ENCODE data around the gene SLC12A1. TPM values are rescaled to one million over a fixed set of nuclear protein-coding genes. Genes with fewer than 3 reads are reported as not detected.

The SLC12A1 gene
- total RNA-seq = not detected

GRCh38 chr15:48205981-48206380 is at the start of gene SLC12A1:
Gene SLC12A1, plus strand, starts transcription at chr15:48206302. Its CDS starts 1,418 bp downstream, at chr15:48207720.
- Histone ChIP-seq H3K4me1 (no peaks in the 10 kb centered on the region), H3K27ac (no peak within 1 kb of the TSS), H3K4me3 (no peak within 1 kb of the TSS), H3K9me3 (no peaks in the 10 kb centered on the region), H3K36me3 (no peaks in the 10 kb centered on the region), H3K27me3 (no peaks in the 10 kb centered on the region)
- TF ChIP-seq POLR2A (IDR thresholded peaks at IDR 0.05) = no peak
- TF ChIP-seq CTCF (IDR thresholded peaks at IDR 0.05) = no peak
- 89 to 92% methylated on average over 1 of the region's 1 CpG for WGBS, 2 donors
- intact Hi-C loops (cut with DNase I) = no loop called here
- DNase-seq = no peak

- H3K4me1 ChIP-seq = no peaks in the 10 kb centered on the region
- intact Hi-C loops (cut with DNase I) = no loop called here
- no peaks in the 10 kb centered on the region for H3K27me3 ChIP-seq
- H3K27ac ChIP-seq = no peak overlapping the region
- TF ChIP-seq CTCF (IDR thresholded peaks at IDR 0.05) (no peak), POLR2A (IDR thresholded peaks at IDR 0.05) (no peak)
- no peak overlapping the region for H3K4me3 ChIP-seq
- no peaks in the 10 kb centered on the region for H3K9me3 ChIP-seq
- no peak for DNase-seq
- H3K36me3 ChIP-seq = no peaks in the 10 kb centered on the region
- 49 to 52% methylated on average over 3 of the region's 3 CpGs for WGBS, 2 donors
These were observed 37.5 kb upstream of the SLC12A1 start for GRCh38 chr15:48168616-48169015.

GRCh38 chr15:48170981-48171380 is 35.1 kb upstream of the SLC12A1 start:
- H3K4me1 ChIP-seq = no peaks in the 10 kb centered on the region
- no peaks in the 10 kb centered on the region for H3K36me3 ChIP-seq
- whole genome bisulfite sequencing, 2 donors = 50 to 71% methylated on average over 1 of the region's 1 CpG
- H3K9me3 ChIP-seq = no peaks in the 10 kb centered on the region
- no peaks in the 10 kb centered on the region for H3K27me3 ChIP-seq
- intact Hi-C loops (cut with DNase I) = no loop called here
- TF ChIP-seq POLR2A (IDR thresholded peaks at IDR 0.05) = no peak
- TF ChIP-seq CTCF (IDR thresholded peaks at IDR 0.05) = no peak
- H3K27ac ChIP-seq = no peak overlapping the region
- DNase-seq = no peak
- H3K4me3 ChIP-seq = no peak overlapping the region

GRCh38 chr15:48175126-48175525 is 31.0 kb upstream of the SLC12A1 start:
- 87 to 92% methylated on average over 3 of the region's 3 CpGs for WGBS, 2 donors
- Histone ChIP-seq H3K4me3 (no peak overlapping the region), H3K27ac (no peak overlapping the region), H3K4me1 (peaks cover 0 to 16% (median 0%) of the 10 kb centered on the region in 3 donors), H3K9me3 (no peaks in the 10 kb centered on the region), H3K36me3 (no peaks in the 10 kb centered on the region), H3K27me3 (peaks cover 0 to 32% (median 0%) of the 10 kb centered on the region in 4 donors)
- intact Hi-C loops (cut with DNase I) = no loop called here
- no peak for DNase-seq
- no peak for TF ChIP-seq CTCF (IDR thresholded peaks at IDR 0.05)
- no peak for TF ChIP-seq POLR2A (IDR thresholded peaks at IDR 0.05)

GRCh38 chr15:48176112-48176511 is 30.0 kb upstream of the SLC12A1 start:
- no peak for DNase-seq
- intact Hi-C loops (cut with DNase I) = no loop called here
- 59 to 62% methylated on average over 4 of the region's 4 CpGs for WGBS, 2 donors
- TF ChIP-seq CTCF (IDR thresholded peaks at IDR 0.05) (no peak), POLR2A (IDR thresholded peaks at IDR 0.05) (no peak)
- Histone ChIP-seq H3K27me3 (peaks cover 0 to 37% (median 0%) of the 10 kb centered on the region in 4 donors), H3K9me3 (no peaks in the 10 kb centered on the region), H3K27ac (no peak overlapping the region), H3K4me3 (no peak overlapping the region), H3K36me3 (no peaks in the 10 kb centered on the region), H3K4me1 (peaks cover 0 to 16% (median 0%) of the 10 kb centered on the region in 3 donors)
